H1 (cell line): ENCODE data around the gene INPP5A. TPM values are rescaled to one million over a fixed set of nuclear protein-coding genes. Genes with fewer than 3 reads are reported as not detected.

Source experiments
- CTCF ChIA-PET: fragments of 300-600 bp; sonication (Branson Sonifier 250); formaldehyde crosslinking; loops from one replicate; lab custom pipeline; 2021; ENCODE audit not compliant: partially characterized antibody; lab: Charles Lee
- POLR2A ChIA-PET: fragments of 300-600 bp; sonication (Branson Sonifier 250); formaldehyde crosslinking; loops from one replicate; lab custom pipeline; 2021; ENCODE audit warnings: inconsistent platforms; ENCODE audit not compliant: partially characterized antibody; lab: Charles Lee
- DNase-seq, 2 experiments: peaks; one replicate each; pipeline versions ENCODE4 v3.0.0 to v3.0.0-alpha.2; 2010 to 2022; ENCODE audit warnings: low spot score in 2 of 2, low read depth in 1 of 2, mixed read lengths in 1 of 2
- FAIRE-seq: peaks from 2 replicates; lab custom pipeline; 2011; peaks lifted over from hg19 to GRCh38; lab: Jason Lieb, UNC
- H2AFZ ChIP-seq: 2 replicates; pipeline ENCODE4 v1.8.1; 2012; ENCODE audit warnings: low read length, inconsistent platforms
- H2AK5ac ChIP-seq: 2 replicates; pipeline ENCODE4 v1.6.1; 2013; ENCODE audit warnings: low read depth, low read length
- H2BK120ac ChIP-seq: replicated peaks from 2 replicates; pipeline ENCODE3; 2013; ENCODE audit warnings: low read depth, low read length, inconsistent platforms
- H2BK12ac ChIP-seq: 2 replicates; pipeline ENCODE4 v1.6.1; 2013; ENCODE audit warnings: low read depth, low read length
- H2BK15ac ChIP-seq: 2 replicates; pipeline ENCODE4 v1.6.1; 2013; ENCODE audit warnings: low read length
- H2BK20ac ChIP-seq: 2 replicates; pipeline ENCODE4 v1.6.1; 2013; ENCODE audit warnings: low read length
- H2BK5ac ChIP-seq: 2 replicates; pipeline ENCODE4 v1.6.1; 2013; ENCODE audit warnings: low read depth, low read length
- H3K14ac ChIP-seq: 2 replicates; pipeline ENCODE4 v1.6.1; 2013; ENCODE audit warnings: inconsistent platforms; ENCODE audit not compliant: insufficient read length
- H3K18ac ChIP-seq: 2 replicates; pipeline ENCODE4 v1.6.1; 2013; ENCODE audit warnings: low read length; ENCODE audit errors: extremely low read depth
- H3K23ac ChIP-seq: 2 replicates; pipeline ENCODE4 v1.6.1; 2013; ENCODE audit warnings: inconsistent platforms; ENCODE audit not compliant: insufficient read length
- H3K23me2 ChIP-seq: 2 replicates; pipeline ENCODE4 v1.6.1; 2013; ENCODE audit warnings: low read depth, low read length
- H3K27ac ChIP-seq: 2 replicates; pipeline ENCODE4 v1.6.1; 2011; ENCODE audit warnings: low read depth, low read length, inconsistent platforms
- H3K27me3 ChIP-seq, 4 experiments: replicated peaks in 1 of 4; 1 replicate in 1 of 4; 2 replicates in 3 of 4; pipeline versions ENCODE4 v1.6.1 to v1.8.1; 2011 to 2013; ENCODE audit warnings: low read length in 3 of 4, mild to moderate bottlenecking in 3 of 4, inconsistent platforms in 2 of 4, mixed read lengths in 2 of 4, moderate library complexity in 1 of 4; ENCODE audit not compliant: control insufficient read depth in 3 of 4, insufficient read depth in 3 of 4; ENCODE audit errors: extremely low read depth in 1 of 4
- H3K36me3 ChIP-seq, 4 experiments: 2 replicates each; pipeline versions ENCODE4 v1.6.1 to v1.8.1; 2011 to 2013; ENCODE audit warnings: mild to moderate bottlenecking in 4 of 4, low read length in 3 of 4, moderate library complexity in 2 of 4, control low read depth in 1 of 4, inconsistent platforms in 1 of 4; ENCODE audit not compliant: insufficient read depth in 4 of 4, control insufficient read depth in 2 of 4
- H3K4ac ChIP-seq: replicated peaks from 2 replicates; pipeline ENCODE3; 2013; ENCODE audit warnings: low read length, low read depth, mixed read lengths, inconsistent platforms; ENCODE audit not compliant: insufficient read length
- H3K4me1 ChIP-seq, 4 experiments: replicated peaks in 1 of 4; 1 replicate in 1 of 4; 2 replicates in 3 of 4; pipeline versions ENCODE4 v1.6.1 to v1.8.1; 2011 to 2013; ENCODE audit warnings: low read length in 3 of 4, inconsistent platforms in 2 of 4, mixed read lengths in 1 of 4; ENCODE audit not compliant: insufficient read depth in 4 of 4, control insufficient read depth in 3 of 4
- H3K4me2 ChIP-seq, 2 experiments: 2 replicates each; pipeline versions ENCODE4 v1.6.1 to v1.8.1; 2011 to 2013; ENCODE audit warnings: low read depth in 2 of 2, low read length in 2 of 2, control low read depth in 1 of 2, inconsistent platforms in 1 of 2, mild to moderate bottlenecking in 1 of 2; ENCODE audit not compliant: insufficient read depth in 1 of 2
- H3K4me3 ChIP-seq, 4 experiments: fragments of 200-600, 300-600 bp in 1 of 4; sonication (generic), shearing (Covaris generic), sonication (Bioruptor Twin) in 1 of 4; 2 replicates each; pipeline versions ENCODE4 v1.5.1 to v1.8.1; 2011 to 2016; ENCODE audit warnings: low read length in 4 of 4, low read depth in 3 of 4, control low read depth in 2 of 4, inconsistent platforms in 2 of 4, mild to moderate bottlenecking in 2 of 4, mixed read lengths in 1 of 4, moderate library complexity in 1 of 4; ENCODE audit not compliant: insufficient read depth in 2 of 4; ENCODE audit errors: extremely low read depth in 1 of 4
- H3K56ac ChIP-seq: replicated peaks from 2 replicates; pipeline ENCODE3; 2013; ENCODE audit warnings: low read depth, mild to moderate bottlenecking, mixed read lengths, low read length, inconsistent platforms; ENCODE audit not compliant: insufficient read length
- H3K79me1 ChIP-seq: 2 replicates; pipeline ENCODE4 v1.6.1; 2013; ENCODE audit warnings: low read depth, low read length, control low read depth
- H3K79me2 ChIP-seq, 2 experiments: 2 replicates each; pipeline versions ENCODE4 v1.6.1 to v1.8.1; 2012 to 2013; ENCODE audit warnings: low read length in 2 of 2, mild to moderate bottlenecking in 2 of 2, inconsistent platforms in 1 of 2; ENCODE audit not compliant: insufficient read depth in 2 of 2, control insufficient read depth in 1 of 2
- H3K9ac ChIP-seq, 4 experiments: replicated peaks in 1 of 4; 1 replicate in 1 of 4; 2 replicates in 3 of 4; pipeline versions ENCODE4 v1.6.1 to v1.8.1; 2011 to 2013; ENCODE audit warnings: low read depth in 3 of 4, low read length in 3 of 4, control low read depth in 2 of 4, mild to moderate bottlenecking in 2 of 4, moderate library complexity in 2 of 4, inconsistent platforms in 1 of 4; ENCODE audit errors: extremely low read depth in 1 of 4
- H3K9me3 ChIP-seq, 2 experiments: 2 replicates each; pipeline versions ENCODE4 v1.6.1 to v1.8.1; 2012 to 2013; ENCODE audit warnings: mild to moderate bottlenecking in 2 of 2, moderate library complexity in 2 of 2, control low read depth in 1 of 2, inconsistent platforms in 1 of 2, low read depth in 1 of 2, low read length in 1 of 2, mixed read lengths in 1 of 2; ENCODE audit not compliant: insufficient read depth in 2 of 2
- H4K20me1 ChIP-seq, 2 experiments: replicated peaks in 1 of 2; 2 replicates each; pipeline versions ENCODE3 to v1.8.1; 2011 to 2013; ENCODE audit warnings: inconsistent platforms in 2 of 2, low read length in 2 of 2, mild to moderate bottlenecking in 1 of 2; ENCODE audit not compliant: insufficient read depth in 2 of 2, control insufficient read depth in 1 of 2
- H4K5ac ChIP-seq: 2 replicates; pipeline ENCODE4 v1.6.1; 2013; ENCODE audit warnings: low read length, low read depth, mixed read lengths, inconsistent platforms; ENCODE audit not compliant: insufficient read length
- H4K8ac ChIP-seq: 2 replicates; pipeline ENCODE4 v1.8.0; 2013; ENCODE audit warnings: mild to moderate bottlenecking, moderate library complexity, low read length, inconsistent platforms; ENCODE audit not compliant: insufficient read depth; ENCODE audit errors: extremely low read depth
- H4K91ac ChIP-seq: replicated peaks from 2 replicates; pipeline ENCODE3; 2013; ENCODE audit warnings: low read length, mixed read lengths, inconsistent platforms; ENCODE audit not compliant: insufficient read length
- WGBS, 2 experiments: shearing (Covaris generic) in 1 of 2; methylation state at CpG; one replicate each; pipeline versions ENCODE4 v1.1.6 to v1.1.7; 2013 to 2015; ENCODE audit warnings: low lambda C conversion rate in 2 of 2, mixed read lengths in 2 of 2, inconsistent platforms in 1 of 2, low coverage in 1 of 2, missing lambda C conversion rate in 1 of 2; ENCODE audit not compliant: insufficient replicate concordance in 2 of 2, insufficient coverage in 1 of 2, insufficient read length in 1 of 2; ENCODE audit errors: extremely low coverage in 1 of 2, missing lambda C conversion rate in 1 of 2; 5-methylcytosine and 5-hydroxymethylcytosine counted together
- polyA plus RNA-seq, 7 experiments: library from polyadenylated mRNA; depleted of rRNA in 3 of 7; stranded (reverse) in 5 of 7; unstranded in 2 of 7; fragments of >200 nt in 5 of 7; fragments of 200-250 nt in 2 of 7; gene quantifications; 1 replicate in 5 of 7; 2 replicates in 1 of 7; 4 replicates in 1 of 7; pipeline versions ENCODE4 v1.2.1 to v1.2.3, GENCODE V29; 2011 to 2013; ENCODE audit warnings: missing spikeins in 2 of 7, mixed read lengths in 2 of 7
- total RNA-seq: library from RNA; stranded (reverse); fragmentation: NEBNext Ultra II Directional; extraction: Animal tissue kit (Norgen Biotek cat#: 25700); gene quantifications from 2 replicates; pipeline ENCODE4 v1.2.1, GENCODE V29; 2021
- TF ChIP-seq, protein P1 (sequence below): IDR thresholded peaks from 2 replicates; pipeline ENCODE4 v1.6.1; 2011; ENCODE audit warnings: low read length, improper control_type of control experiment

Gene INPP5A
- total and polyA plus RNA-seq, 2 of the 8 experiments (the other 6 are each of a cell fraction or from before 2014, with no cell fraction given): 19.7 to 27.5 TPM

DNA sequence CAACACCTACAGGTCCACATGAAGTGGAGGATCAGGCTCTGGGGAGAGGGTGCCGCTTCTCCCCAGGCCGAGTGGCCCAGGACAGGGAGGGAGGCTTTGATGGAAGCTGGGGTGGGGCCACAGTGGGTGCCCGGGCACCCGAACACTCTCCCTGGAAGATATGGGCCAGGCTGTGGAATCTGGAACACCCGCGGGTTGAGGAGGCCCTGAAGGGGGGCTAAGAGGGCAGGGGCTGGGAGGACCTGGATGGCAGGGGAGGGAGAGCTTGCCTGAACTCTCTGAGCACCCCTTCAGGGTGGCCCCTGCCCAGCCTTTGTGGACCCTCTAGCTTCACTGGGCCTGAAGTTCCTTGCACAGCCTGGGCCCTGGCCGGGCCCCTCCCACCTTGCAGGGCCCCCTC, 252.9 kb downstream of the INPP5A start:
- Histone ChIP-seq H3K18ac (no peak overlapping the region), H2AFZ (no peak overlapping the region), H3K36me3 (peaks cover 0 to 18% (median 0%) of the 10 kb centered on the region in 4 experiments; a peak in 2 of 8 replicates), H2BK5ac (no peak overlapping the region), H3K14ac (no peak overlapping the region), H3K4me3 (no peak overlapping the region), H2BK12ac (no peak overlapping the region), H4K91ac (no peak overlapping the region), H3K27me3 (peaks cover 48 to 53% (median 53%) of the 10 kb centered on the region in 4 experiments), H4K5ac (no peak overlapping the region), H3K4ac (no peak overlapping the region), H3K4me2 (no peak overlapping the region), H4K20me1 (peaks cover 2 to 4% of the 10 kb centered on the region in 2 experiments), H3K27ac (no peak overlapping the region), H2BK20ac (no peak overlapping the region), H3K23ac (no peak overlapping the region), H3K9me3 (no peaks in the 10 kb centered on the region), H3K4me1 (peaks cover 0 to 9% (median 2%) of the 10 kb centered on the region in 4 experiments; a peak in 6 of 7 replicates), H2BK15ac (no peak overlapping the region), H3K79me2 (no peaks in the 10 kb centered on the region), H4K8ac (no peak overlapping the region), H2BK120ac (no peak overlapping the region), H3K9ac (no peak overlapping the region), H3K56ac (no peak overlapping the region), H3K23me2 (peaks cover 5% of the 10 kb centered on the region; the same call in 1 of the 2 replicates), H2AK5ac (no peak overlapping the region), H3K79me1 (no peaks in the 10 kb centered on the region)
- CTCF ChIA-PET: interaction anchor here (0.8 to 1.4 kb wide), 2 partner anchors 49 to 136 kb away, joined by 3 to 9 read pairs; no protein-coding TSS in a partner anchor
- DNase-seq (no peak), FAIRE-seq (no peak)
- POLR2A ChIA-PET: no interaction called here
- WGBS, 2 experiments: 83% methylated on average over 7 of the region's 7 CpGs; no CpG with 5 or more reads in 1 of the 2 experiments
- TF ChIP-seq, protein P1, sequence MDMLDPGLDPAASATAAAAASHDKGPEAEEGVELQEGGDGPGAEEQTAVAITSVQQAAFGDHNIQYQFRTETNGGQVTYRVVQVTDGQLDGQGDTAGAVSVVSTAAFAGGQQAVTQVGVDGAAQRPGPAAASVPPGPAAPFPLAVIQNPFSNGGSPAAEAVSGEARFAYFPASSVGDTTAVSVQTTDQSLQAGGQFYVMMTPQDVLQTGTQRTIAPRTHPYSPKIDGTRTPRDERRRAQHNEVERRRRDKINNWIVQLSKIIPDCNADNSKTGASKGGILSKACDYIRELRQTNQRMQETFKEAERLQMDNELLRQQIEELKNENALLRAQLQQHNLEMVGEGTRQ: no peak
